ENCODE data around the gene SAMHD1. TPM values are rescaled to one million over a fixed set of nuclear protein-coding genes. Genes with fewer than 3 reads are reported as not detected.
A peak's percentile ranks its signal among the peaks of the same experiment; 100 is the strongest.

Gene SAMHD1
- total and polyA plus RNA-seq, 9 of the 15 experiments (the other 6 are each of a cell fraction or from before 2014, with no cell fraction given): 6.8 to 20.4 (median 14.8) TPM

DNA sequence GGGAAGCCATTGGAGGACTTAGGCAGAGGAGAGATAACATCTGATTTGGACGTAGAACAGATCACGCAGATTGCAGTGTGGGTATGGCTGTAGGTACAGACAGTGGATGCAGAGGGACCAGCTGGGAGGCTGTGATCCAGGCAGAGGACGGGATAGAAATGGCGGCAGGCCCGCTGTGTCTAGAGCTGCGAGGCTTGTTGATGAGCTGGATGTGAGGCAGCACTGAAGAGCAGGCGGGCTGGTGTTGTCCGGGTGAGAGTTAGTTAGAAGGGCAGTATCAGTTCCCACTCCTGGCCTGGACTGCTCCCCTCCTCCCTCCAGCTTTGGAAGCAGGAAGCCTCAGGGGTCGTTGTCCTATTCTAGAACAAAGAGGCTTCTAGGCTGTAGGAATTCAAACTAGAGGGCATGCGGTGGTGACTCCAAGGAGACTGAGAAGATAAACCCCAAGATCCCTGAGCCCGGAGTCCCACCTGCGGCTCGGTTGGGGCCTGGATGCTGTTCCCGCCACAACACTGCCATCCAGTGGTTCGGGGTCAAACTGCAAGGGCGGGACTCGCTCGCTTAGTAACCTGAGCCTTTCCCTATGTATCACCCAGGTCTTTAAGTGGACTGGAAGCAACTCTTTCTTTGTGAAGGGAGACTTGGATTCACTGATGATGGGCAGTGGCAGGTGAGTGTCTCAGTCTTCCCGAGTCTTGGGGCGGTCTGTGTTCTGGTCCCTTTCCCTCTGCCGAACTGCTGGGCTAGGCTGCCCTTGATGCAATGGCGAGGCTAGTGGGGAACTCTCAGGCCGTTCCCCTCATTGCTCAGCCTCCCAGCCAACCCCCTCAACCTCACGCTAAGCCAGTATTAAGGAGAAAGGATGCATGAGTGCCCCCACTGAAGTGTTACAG lies 64.4 kb downstream of the SAMHD1 start (continued):
- TF ChIP-seq, protein P1, sequence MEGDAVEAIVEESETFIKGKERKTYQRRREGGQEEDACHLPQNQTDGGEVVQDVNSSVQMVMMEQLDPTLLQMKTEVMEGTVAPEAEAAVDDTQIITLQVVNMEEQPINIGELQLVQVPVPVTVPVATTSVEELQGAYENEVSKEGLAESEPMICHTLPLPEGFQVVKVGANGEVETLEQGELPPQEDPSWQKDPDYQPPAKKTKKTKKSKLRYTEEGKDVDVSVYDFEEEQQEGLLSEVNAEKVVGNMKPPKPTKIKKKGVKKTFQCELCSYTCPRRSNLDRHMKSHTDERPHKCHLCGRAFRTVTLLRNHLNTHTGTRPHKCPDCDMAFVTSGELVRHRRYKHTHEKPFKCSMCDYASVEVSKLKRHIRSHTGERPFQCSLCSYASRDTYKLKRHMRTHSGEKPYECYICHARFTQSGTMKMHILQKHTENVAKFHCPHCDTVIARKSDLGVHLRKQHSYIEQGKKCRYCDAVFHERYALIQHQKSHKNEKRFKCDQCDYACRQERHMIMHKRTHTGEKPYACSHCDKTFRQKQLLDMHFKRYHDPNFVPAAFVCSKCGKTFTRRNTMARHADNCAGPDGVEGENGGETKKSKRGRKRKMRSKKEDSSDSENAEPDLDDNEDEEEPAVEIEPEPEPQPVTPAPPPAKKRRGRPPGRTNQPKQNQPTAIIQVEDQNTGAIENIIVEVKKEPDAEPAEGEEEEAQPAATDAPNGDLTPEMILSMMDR (IDR thresholded peaks at IDR 0.05 in 2 of 3, conservative IDR thresholded peaks at IDR 0.05 in 1 of 3; ENCODE audit: insufficient read depth in 2 of 3, low read depth in 1 of 3, low read length in 3 of 3): peak; percentile 92 to 99 (median 97)
- TF ChIP-seq ZNF589 (CRISPR knock-in tag; IDR thresholded peaks at IDR 0.05; ENCODE audit: low read depth): no peak
- TF ChIP-seq, protein P2, sequence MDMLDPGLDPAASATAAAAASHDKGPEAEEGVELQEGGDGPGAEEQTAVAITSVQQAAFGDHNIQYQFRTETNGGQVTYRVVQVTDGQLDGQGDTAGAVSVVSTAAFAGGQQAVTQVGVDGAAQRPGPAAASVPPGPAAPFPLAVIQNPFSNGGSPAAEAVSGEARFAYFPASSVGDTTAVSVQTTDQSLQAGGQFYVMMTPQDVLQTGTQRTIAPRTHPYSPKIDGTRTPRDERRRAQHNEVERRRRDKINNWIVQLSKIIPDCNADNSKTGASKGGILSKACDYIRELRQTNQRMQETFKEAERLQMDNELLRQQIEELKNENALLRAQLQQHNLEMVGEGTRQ (CRISPR knock-in tag; IDR thresholded peaks at IDR 0.05): no peak
- no peak for TF ChIP-seq ZNF253 (CRISPR knock-in tag; conservative IDR thresholded peaks at IDR 0.05)
- no peak for TF ChIP-seq ZBTB7A (IDR thresholded peaks at IDR 0.05; ENCODE audit: borderline replicate concordance, control insufficient read depth, low read depth, low read length)
- TF ChIP-seq, protein P3, sequence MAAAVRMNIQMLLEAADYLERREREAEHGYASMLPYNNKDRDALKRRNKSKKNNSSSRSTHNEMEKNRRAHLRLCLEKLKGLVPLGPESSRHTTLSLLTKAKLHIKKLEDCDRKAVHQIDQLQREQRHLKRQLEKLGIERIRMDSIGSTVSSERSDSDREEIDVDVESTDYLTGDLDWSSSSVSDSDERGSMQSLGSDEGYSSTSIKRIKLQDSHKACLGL (CRISPR knock-in tag; IDR thresholded peaks at IDR 0.05; ENCODE audit: borderline replicate concordance, poor library complexity, severe bottlenecking): no peak
- TF ChIP-seq RAD21 (CRISPR knock-in tag; conservative IDR thresholded peaks at IDR 0.05 in 1 of 2, IDR thresholded peaks at IDR 0.05 in 1 of 2): peak; percentile 94 to 96
- no peak for TF ChIP-seq HIVEP1 (CRISPR knock-in tag; IDR thresholded peaks at IDR 0.05)
- TF ChIP-seq, protein P4, sequence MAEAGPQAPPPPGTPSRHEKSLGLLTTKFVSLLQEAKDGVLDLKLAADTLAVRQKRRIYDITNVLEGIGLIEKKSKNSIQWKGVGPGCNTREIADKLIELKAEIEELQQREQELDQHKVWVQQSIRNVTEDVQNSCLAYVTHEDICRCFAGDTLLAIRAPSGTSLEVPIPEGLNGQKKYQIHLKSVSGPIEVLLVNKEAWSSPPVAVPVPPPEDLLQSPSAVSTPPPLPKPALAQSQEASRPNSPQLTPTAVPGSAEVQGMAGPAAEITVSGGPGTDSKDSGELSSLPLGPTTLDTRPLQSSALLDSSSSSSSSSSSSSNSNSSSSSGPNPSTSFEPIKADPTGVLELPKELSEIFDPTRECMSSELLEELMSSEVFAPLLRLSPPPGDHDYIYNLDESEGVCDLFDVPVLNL (CRISPR knock-in tag; IDR thresholded peaks at IDR 0.05; ENCODE audit: low read depth): peak; percentile 35; the same call in 1 of the 2 replicates
- TF ChIP-seq RB1 (IDR thresholded peaks at IDR 0.05; ENCODE audit: low read depth): peak; percentile 89
- TF ChIP-seq, protein P5, sequence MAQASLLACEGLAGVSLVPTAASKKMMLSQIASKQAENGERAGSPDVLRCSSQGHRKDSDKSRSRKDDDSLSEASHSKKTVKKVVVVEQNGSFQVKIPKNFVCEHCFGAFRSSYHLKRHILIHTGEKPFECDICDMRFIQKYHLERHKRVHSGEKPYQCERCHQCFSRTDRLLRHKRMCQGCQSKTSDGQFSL (CRISPR knock-in tag; IDR thresholded peaks at IDR 0.05): no peak
- TF ChIP-seq, protein P5 (tag; IDR thresholded peaks at IDR 0.05): no peak
- no peak for TF ChIP-seq ZSCAN29 (IDR thresholded peaks at IDR 0.05)
- no peak for TF ChIP-seq HDAC2 (IDR thresholded peaks at IDR 0.05)
- no peak for TF ChIP-seq NEUROD1 (IDR thresholded peaks at IDR 0.05; ENCODE audit: borderline replicate concordance, low read depth, low read length, partially characterized antibody)
- peak; percentile 20; the same call in 1 of the 2 replicates for TF ChIP-seq JUND (IDR thresholded peaks at IDR 0.05; ENCODE audit: borderline replicate concordance, low read depth, low read length)
- no peak for TF ChIP-seq JUND (tag; IDR thresholded peaks at IDR 0.05; ENCODE audit: borderline replicate concordance, low read depth, low read length)
- TF ChIP-seq, protein P6, sequence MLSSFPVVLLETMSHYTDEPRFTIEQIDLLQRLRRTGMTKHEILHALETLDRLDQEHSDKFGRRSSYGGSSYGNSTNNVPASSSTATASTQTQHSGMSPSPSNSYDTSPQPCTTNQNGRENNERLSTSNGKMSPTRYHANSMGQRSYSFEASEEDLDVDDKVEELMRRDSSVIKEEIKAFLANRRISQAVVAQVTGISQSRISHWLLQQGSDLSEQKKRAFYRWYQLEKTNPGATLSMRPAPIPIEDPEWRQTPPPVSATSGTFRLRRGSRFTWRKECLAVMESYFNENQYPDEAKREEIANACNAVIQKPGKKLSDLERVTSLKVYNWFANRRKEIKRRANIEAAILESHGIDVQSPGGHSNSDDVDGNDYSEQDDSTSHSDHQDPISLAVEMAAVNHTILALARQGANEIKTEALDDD (IDR thresholded peaks at IDR 0.05): peak; percentile 48; the same call in 1 of the 2 replicates

Data from K562 (cell line).